Sigmoid colon (tissue), 3 donors: ENCODE results near the gene GRXCR2.

Experiments used
- POLR2A ChIP-seq, 2 donors: fragments of 450-650 bp; IDR thresholded peaks; one replicate each; pipeline ENCODE4 v1.6.1; 2016; ENCODE audit warnings: antibody characterized with exemption in 2 of 2, mild to moderate bottlenecking in 2 of 2, moderate library complexity in 2 of 2
- TF ChIP-seq, protein P1 (sequence below), 4 experiments: fragments of 450-650 bp in 3 of 4; fragments of 200-600 bp in 1 of 4; IDR thresholded peaks; one replicate each; pipeline ENCODE4 v1.5.1; 2016 to 2019; ENCODE audit warnings: antibody characterized with exemption in 4 of 4, mild to moderate bottlenecking in 3 of 4, moderate library complexity in 2 of 4

GRCh38 chr5:145854651-145855258, 18.1 kb downstream of the GRXCR2 start:
- TF ChIP-seq, protein P1, sequence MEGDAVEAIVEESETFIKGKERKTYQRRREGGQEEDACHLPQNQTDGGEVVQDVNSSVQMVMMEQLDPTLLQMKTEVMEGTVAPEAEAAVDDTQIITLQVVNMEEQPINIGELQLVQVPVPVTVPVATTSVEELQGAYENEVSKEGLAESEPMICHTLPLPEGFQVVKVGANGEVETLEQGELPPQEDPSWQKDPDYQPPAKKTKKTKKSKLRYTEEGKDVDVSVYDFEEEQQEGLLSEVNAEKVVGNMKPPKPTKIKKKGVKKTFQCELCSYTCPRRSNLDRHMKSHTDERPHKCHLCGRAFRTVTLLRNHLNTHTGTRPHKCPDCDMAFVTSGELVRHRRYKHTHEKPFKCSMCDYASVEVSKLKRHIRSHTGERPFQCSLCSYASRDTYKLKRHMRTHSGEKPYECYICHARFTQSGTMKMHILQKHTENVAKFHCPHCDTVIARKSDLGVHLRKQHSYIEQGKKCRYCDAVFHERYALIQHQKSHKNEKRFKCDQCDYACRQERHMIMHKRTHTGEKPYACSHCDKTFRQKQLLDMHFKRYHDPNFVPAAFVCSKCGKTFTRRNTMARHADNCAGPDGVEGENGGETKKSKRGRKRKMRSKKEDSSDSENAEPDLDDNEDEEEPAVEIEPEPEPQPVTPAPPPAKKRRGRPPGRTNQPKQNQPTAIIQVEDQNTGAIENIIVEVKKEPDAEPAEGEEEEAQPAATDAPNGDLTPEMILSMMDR (IDR thresholded peaks at IDR 0.05): no peak
- no peak for TF ChIP-seq POLR2A (IDR thresholded peaks at IDR 0.05)
